ENCODE data around the gene CD302.
"Not testable (repeated sequence)": the region's sequence is repeated elsewhere in the genome, so short reads cannot be mapped to it uniquely, and the experiment has no call there.

Gene CD302

DNA sequence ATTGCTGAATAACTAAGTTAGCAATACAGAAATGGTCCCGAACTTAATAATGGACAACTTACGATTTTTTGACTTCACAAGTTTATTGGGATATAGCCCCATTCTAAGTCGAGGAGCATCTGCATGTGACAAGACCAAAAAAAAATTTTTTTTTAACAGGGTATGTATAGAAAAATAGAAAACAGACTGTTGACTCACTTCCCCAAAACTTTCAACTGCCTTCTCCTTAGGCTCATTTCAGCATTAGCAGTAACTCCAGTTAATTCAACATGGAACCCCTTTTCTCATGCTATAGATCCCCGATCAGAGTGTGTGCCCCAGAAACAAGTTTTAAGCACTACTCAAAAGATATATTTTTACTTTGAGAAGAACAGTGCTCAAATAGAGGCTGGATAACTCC is 5.4 kb downstream of the CD302 start:
- no peak for DNase-seq

DNA sequence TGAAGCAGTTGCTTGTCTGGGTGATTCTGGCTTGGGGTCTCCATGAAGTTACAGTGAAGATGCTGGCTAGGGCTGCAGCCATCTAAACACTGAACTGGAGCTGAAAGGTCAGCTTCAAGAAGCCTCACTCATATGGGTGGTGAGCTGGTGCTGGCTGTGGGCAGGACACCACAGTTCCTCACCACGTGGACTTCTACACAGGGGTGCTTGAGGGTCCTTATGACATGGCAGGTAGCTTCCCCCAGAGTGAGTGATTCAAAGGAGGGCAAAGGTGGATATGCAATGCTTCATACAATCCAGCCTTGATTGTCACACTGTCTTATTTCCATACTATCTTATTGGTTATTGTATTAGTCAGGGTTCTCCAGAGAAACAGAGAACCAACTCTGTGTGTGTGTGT is 6.0 kb downstream of the CD302 start:
- DNase-seq, result no peak

DNA sequence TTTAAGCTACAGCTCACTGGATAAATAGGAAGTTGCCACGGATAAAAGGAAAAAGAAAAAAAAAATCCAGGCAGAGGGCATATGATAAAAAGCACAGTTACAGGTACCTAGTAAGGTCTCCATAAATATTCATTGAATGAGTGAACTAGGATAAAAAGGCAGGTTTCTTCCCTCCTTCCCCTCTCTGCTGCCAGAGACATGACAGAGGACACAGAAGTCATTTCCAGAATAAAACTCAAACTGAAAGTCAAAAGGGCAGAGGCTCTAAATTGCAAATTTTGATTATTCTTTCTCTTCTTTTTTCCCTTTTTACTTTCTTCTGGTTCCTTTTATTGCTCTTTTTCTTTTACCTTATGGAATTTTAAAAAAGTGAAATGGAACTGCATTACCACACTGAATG is 7.7 kb downstream of the CD302 start:
- DNase-seq, result no peak

- no peak for DNase-seq
Measured at GRCh38 chr2:159788253-159788652, 9.8 kb downstream of the CD302 start.

- DNase-seq, result not testable (repeated sequence)
Measured at GRCh38 chr2:159787647-159788046, 10.4 kb downstream of the CD302 start.

- no peak for DNase-seq
Measured at GRCh38 chr2:159786938-159787337, 11.1 kb downstream of the CD302 start.

DNA sequence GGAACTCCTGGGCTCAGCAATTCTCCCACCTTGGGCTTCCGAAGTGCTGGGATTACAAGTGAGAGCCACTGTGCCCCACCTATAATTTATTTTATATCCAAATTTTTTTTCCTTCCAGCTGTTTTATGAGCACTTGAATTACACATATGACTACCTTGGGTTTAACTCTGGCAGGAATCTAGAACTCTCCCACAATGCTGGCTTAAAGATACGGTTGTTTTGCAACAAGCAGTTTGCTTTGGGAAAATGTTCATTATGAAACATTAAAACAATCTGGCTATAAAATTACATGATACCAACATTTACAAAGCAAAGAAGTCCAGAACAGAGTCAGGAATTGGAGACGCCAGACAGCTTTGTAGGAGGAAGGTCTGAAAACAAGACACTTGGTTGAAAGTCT is 12.8 kb downstream of the CD302 start:
- DNase-seq, result no peak

DNA sequence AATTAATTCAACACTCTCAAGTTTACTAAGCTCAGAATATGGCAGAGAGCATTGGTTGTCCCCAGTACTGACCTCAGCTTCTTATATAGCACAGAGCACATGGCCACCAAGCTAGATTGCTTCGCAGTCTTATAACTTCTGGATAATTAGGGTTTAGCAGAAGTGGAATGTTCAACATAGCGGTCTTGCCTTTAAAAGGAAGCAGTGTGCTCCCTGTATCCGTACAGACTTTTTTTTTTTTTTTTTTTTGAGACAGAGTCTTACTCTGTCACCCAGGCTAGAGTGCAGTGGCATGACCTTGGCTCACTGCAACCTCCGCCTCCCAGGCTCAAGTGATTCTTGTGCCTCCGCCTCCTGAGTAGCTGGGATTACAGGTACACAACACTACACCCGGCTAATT is 13.3 kb downstream of the CD302 start:
- not testable (repeated sequence) for DNase-seq

- DNase-seq, result no peak
Measured at GRCh38 chr2:159783556-159783955, 14.5 kb downstream of the CD302 start.

DNA sequence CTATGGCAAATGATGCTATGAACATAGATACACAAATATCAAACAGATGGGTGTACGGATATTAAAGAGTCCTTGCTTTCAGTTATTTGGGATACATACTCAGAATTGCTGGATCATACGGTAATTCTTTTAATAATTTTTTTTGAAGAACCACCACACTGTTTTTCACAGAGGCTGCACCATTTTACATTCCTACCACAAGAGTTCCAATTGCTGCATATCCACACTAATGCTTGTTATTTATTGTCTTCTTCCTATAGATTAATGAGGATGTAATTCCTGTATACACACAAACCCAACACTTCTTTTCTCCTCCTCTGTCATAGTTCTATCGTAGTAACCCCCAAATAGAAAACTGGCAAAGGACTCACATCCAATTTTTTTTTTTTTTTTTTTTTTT is 21.7 kb downstream of the CD302 start:
- DNase-seq, result no peak

DNA sequence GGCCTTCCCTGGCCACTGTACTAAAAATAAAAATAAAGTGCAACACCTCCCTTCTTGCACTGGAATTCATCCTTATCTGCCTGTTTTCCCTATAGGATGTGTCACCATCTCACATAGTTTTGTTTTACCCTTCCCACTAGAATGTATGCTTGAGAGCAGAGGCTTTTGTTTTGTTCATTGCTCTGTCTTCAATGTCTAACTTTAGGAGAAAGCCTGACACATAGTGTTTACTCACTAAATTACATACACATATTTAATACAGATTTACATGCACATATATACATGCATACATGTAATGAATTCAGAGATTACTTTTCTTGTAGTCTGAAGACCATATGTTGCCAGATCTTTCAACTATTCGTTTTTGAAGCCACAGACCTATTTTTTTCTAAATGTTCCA is 23.0 kb downstream of the CD302 start:
- no peak for DNase-seq

DNA sequence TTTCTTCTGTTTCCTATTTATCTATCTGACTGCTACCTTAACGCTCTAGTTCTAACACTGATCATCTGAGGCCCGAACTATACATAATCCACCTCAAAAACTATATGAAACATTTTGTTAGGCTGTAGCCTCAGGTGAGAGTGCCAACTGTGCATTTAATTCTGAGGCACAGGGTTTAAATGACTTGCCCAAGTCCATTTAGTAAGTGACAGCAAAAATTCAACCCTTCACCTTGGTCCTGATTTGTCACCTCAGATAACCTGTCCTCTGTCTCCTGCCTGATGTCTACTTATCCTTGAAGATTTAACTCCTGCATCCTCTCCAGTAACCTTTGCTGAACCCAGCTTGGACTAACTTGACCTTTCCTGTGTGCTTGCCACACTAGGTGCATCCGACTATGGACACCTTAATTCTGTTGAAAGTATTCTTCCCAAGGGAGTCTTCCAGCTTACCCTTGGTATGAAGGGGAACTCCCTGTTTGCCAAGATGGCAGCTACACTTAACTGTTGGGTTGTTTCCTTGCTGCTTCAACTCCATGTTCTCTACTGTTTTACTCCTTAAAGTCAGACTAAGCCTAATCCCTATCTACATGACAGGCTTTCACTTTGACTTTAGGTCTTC is 23.5 kb downstream of the CD302 start:
- DNase-seq, result no peak

DNA sequence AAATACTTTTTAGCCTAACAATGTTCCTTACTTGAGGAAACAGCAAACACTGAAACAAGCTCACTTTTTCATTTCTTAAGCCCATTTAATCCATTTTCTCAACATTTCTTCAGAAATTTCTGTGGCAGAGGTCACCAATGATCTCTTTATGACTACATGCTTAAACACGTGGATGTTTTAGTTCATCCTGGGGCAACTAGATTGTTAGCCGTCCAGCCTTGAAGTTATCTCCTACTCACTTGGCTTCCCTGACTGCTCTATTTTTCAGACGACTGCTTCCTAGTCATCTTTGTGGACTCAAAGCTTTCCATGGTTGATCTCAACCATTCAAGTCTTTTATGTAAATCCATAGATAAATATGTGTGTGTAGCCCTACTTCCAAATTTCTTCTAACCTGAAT is 24.1 kb downstream of the CD302 start:
- no peak for DNase-seq

DNA sequence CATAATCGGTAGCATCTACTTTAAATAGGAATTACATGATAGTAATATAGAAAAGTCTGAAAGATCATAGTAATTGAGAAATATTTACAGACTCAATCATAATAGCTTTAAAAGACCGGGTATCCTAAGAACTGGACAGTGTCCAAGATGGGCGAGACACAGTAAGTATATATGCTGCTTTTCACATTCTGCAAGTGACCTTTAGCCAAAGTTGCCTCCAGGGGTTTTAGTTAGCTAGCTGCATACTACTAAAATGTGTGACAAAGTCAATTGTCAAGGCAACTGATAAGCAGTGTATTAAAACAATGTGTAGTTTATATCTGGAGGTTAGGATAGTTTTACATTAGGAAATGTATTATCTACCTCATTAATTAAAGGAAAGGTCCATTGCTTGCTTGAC is 24.6 kb downstream of the CD302 start:
- no peak for DNase-seq

- no peak for DNase-seq
Measured at GRCh38 chr2:159769147-159769546, 28.9 kb downstream of the CD302 start.

DNA sequence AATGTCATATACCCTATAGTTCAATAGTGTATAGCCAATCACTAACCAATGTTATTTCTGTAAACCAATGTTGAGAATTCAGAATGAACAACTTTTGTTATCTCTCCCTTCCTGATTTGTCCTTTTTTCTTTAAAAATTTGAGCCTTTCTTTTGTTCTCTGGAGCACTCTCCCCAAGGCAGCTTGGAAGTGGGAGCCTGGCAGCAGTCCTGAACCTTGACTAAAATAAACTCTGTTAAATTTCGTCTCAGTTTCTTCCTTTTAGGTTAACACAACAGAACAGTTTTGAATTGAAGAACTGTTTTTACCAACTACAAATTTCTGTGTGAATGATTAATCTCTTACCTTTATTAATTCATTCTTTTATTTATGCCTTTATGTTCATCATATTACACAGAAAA is 35.9 kb downstream of the CD302 start:
- no peak for DNase-seq

DNA sequence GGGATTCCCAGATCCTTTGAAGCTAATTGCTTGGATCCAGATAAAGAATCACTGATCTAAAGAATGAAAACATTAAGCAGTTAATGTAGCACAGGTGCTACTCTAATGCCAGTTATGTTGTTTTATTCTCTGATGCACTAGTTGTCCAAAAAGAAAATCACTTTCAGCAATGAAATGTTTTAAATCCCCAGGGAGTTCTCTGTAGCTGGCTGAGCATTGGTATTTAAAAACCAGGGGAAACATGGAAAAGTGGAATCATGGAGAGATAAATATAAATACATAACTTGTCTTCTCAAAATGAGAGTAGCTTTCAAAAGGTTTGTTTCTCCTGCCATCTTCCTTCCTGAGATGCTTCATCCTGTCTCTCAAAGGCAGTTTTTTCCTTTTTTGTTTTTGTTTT is 37.7 kb downstream of the CD302 start:
- no peak for DNase-seq

- DNase-seq, result no peak
Measured at GRCh38 chr2:159759577-159759976, 38.4 kb downstream of the CD302 start.

DNA sequence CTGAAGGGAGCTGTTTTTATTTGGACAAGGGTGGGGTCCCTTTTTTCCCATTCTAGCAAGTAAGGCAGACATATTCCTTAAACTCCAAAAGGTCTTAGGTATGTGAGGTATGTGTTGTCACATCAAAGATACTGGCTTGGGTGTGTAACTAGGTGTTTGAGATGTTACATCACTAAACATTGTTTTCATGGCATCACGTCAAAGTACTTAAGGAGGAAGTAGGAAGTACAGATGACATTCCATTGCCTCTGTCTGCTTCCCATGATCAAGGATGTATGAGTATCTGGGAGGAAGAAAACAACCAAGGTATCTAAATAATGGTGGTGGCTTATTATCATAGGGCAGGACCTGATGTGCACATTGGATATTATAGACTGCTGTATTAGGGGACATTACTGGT is 39.3 kb downstream of the CD302 start:
- no peak for DNase-seq

DNA sequence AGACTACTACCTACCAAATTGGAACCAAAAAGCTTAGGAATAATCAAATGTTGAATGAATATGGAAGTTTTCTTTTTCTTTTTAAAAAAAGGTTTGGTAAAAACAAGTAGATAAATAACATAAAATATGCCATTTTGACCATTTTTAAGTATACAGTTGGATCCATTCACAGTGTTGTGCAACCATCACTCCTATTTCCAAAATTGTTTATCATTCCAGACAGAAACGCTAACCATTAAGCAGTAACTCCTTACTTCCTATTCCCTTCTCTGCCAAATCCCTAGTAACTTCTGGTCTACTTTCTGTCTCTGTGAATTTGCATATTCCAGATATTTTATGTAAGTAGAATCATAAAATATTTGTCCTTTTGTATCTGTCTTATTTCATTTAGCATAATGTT is 39.8 kb downstream of the CD302 start:
- no peak for DNase-seq

- DNase-seq, result no peak
Measured at GRCh38 chr2:159755788-159756187, 42.2 kb downstream of the CD302 start.

- no peak for DNase-seq
Measured at GRCh38 chr2:159755014-159755413, 43.0 kb downstream of the CD302 start.

DNA sequence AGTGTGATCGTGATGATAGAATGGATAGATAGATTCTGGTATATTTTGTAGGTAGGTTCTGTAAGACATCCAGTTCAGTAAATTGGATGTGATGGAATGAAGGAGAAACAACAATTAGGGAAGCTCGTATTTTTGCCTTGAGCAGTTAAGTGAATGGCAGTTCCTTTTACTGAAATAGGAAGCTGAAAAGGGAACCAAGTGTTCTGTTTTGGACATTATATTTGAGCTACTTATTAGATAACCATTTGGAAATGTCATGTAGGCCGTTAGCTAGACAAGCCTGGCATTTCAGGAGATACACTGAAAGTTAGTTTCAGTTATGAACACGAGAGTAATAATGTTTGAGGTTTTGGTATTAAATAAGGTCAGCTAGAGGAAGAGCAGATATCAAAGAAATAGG is 44.2 kb downstream of the CD302 start:
- no peak for DNase-seq

GRCh38 chr2:159750873-159751272 is 47.1 kb downstream of the CD302 start:
- no peak for DNase-seq

GRCh38 chr2:159748089-159748488 is 49.9 kb downstream of the CD302 start:
- no peak for DNase-seq

- DNase-seq, result not testable (repeated sequence)
Measured at GRCh38 chr2:159745237-159745636, 52.8 kb downstream of the CD302 start.

Data from CD4-positive, alpha-beta T cell treated with Interleukin-12 subunit alpha and Interleukin-12 subunit beta, for 1 hour (primary cell).